IMR-90 (cell line): ENCODE measurements around the gene KLRC3.

Experiments used
- POLR2A ChIP-seq: IDR thresholded peaks from 2 replicates; pipeline ENCODE4 v1.6.1; 2012; ENCODE audit warnings: mild to moderate bottlenecking, low read depth, low read length
- TF ChIP-seq, protein P1 (sequence below): conservative IDR thresholded peaks from 2 replicates; pipeline ENCODE4 v1.5.1; 2012; ENCODE audit warnings: mild to moderate bottlenecking, low read depth, low read length, improper control_type of control experiment

- TF ChIP-seq, protein P1, sequence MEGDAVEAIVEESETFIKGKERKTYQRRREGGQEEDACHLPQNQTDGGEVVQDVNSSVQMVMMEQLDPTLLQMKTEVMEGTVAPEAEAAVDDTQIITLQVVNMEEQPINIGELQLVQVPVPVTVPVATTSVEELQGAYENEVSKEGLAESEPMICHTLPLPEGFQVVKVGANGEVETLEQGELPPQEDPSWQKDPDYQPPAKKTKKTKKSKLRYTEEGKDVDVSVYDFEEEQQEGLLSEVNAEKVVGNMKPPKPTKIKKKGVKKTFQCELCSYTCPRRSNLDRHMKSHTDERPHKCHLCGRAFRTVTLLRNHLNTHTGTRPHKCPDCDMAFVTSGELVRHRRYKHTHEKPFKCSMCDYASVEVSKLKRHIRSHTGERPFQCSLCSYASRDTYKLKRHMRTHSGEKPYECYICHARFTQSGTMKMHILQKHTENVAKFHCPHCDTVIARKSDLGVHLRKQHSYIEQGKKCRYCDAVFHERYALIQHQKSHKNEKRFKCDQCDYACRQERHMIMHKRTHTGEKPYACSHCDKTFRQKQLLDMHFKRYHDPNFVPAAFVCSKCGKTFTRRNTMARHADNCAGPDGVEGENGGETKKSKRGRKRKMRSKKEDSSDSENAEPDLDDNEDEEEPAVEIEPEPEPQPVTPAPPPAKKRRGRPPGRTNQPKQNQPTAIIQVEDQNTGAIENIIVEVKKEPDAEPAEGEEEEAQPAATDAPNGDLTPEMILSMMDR, result no peak
- no peak for TF ChIP-seq POLR2A
These were observed 55.4 kb downstream of the KLRC3 start for GRCh38 chr12:10364815-10365622.
